Fibroblast of skin of left biceps (primary cell): ENCODE measurements around the gene SEMA6B.
"Not testable (repeated sequence)": the region's sequence is repeated elsewhere in the genome, so short reads cannot be mapped to it uniquely, and the experiment has no call there.

ENCODE experiments used
- DNase-seq, 2 experiments: peaks; one replicate each; pipeline ENCODE4 v3.0.0-alpha.2; 2013; ENCODE audit warnings: low read depth in 2 of 2

SEMA6B gene

GRCh38 chr19:4571305-4571917 lies 11.9 kb upstream of the SEMA6B start:
- no peak for DNase-seq

- no peak for DNase-seq
Observed at GRCh38 chr19:4570916-4571304, 11.4 kb upstream of the SEMA6B start.

- DNase-seq = no peak
Observed at GRCh38 chr19:4570402-4570801, 10.9 kb upstream of the SEMA6B start.

- no peak for DNase-seq
Observed at GRCh38 chr19:4568886-4569285, 9.4 kb upstream of the SEMA6B start.

GRCh38 chr19:4567584-4568071 lies 8.1 kb upstream of the SEMA6B start:
- DNase-seq = no peak

GRCh38 chr19:4566402-4567051 lies 7.0 kb upstream of the SEMA6B start:
- DNase-seq = no peak

- not testable (repeated sequence) for DNase-seq
Observed at GRCh38 chr19:4563562-4563961, 4.1 kb upstream of the SEMA6B start.

GRCh38 chr19:4562085-4562484 lies 2.6 kb upstream of the SEMA6B start:
- DNase-seq = not testable (repeated sequence)

- no peak for DNase-seq
Observed at GRCh38 chr19:4557971-4558941, 1.2 kb downstream of the SEMA6B start.

GRCh38 chr19:4557144-4557970 lies 2.1 kb downstream of the SEMA6B start:
- DNase-seq = no peak

- no peak for DNase-seq
Observed at GRCh38 chr19:4556597-4557127, 2.8 kb downstream of the SEMA6B start.

- DNase-seq = no peak
Observed at GRCh38 chr19:4555657-4556561, 3.6 kb downstream of the SEMA6B start.

- DNase-seq = no peak
Observed at GRCh38 chr19:4554717-4555116, 4.8 kb downstream of the SEMA6B start.

GRCh38 chr19:4553775-4554174 lies 5.7 kb downstream of the SEMA6B start:
- DNase-seq = no peak

GRCh38 chr19:4553092-4553695 lies 6.3 kb downstream of the SEMA6B start:
- DNase-seq = no peak

GRCh38 chr19:4552525-4552819 lies 7.0 kb downstream of the SEMA6B start:
- DNase-seq = no peak

GRCh38 chr19:4550479-4551050 lies 8.9 kb downstream of the SEMA6B start:
- no peak for DNase-seq

GRCh38 chr19:4550018-4550417 lies 9.5 kb downstream of the SEMA6B start:
- no peak for DNase-seq

GRCh38 chr19:4548238-4548584 lies 11.3 kb downstream of the SEMA6B start:
- no peak for DNase-seq
